Activated CD4-positive, alpha-beta T cell treated with anti-CD3 and anti-CD28 coated beads, Interleukin-2, amount 10 ng/mL, durations not matched to agents 24 days and 14 days (primary cell): ENCODE measurements around the gene RAB4A. TPM values are rescaled to one million over a fixed set of nuclear protein-coding genes. Genes with fewer than 3 reads are reported as not detected.

ENCODE experiments used
- DNase-seq: peaks from one replicate; pipeline ENCODE4 v3.0.0; 2022
- H3K27ac Mint-ChIP-seq: one replicate; pipeline ENCODE4 v1.8.0; 2022; ENCODE audit warnings: mild to moderate bottlenecking, mixed read lengths
- H3K27me3 Mint-ChIP-seq: one replicate; pipeline ENCODE4 v1.8.0; 2022; ENCODE audit warnings: mixed read lengths
- H3K36me3 Mint-ChIP-seq: one replicate; pipeline ENCODE4 v1.8.0; 2022; ENCODE audit warnings: low read depth, mild to moderate bottlenecking, mixed read lengths
- H3K4me1 Mint-ChIP-seq: one replicate; pipeline ENCODE4 v1.8.0; 2021; ENCODE audit warnings: mixed read lengths
- H3K4me3 Mint-ChIP-seq: one replicate; pipeline ENCODE4 v1.8.0; 2022; ENCODE audit warnings: mild to moderate bottlenecking, moderate library complexity, mixed read lengths
- H3K9me3 Mint-ChIP-seq: one replicate; pipeline ENCODE4 v1.8.0; 2021; ENCODE audit warnings: mixed read lengths
- intact Hi-C: fragments of 100-400 bp; cut with micrococcal nuclease; formaldehyde crosslinking; loops from one replicate; pipeline ENCODE4 v1.15.1; 2023
- total RNA-seq: library from RNA; stranded (reverse); gene quantifications from 2 replicates; pipeline ENCODE4 v1.2.3, GENCODE V29; 2022

RAB4A gene
- total RNA-seq, 1 donor from 2014 or later: 34.8 TPM

DNA sequence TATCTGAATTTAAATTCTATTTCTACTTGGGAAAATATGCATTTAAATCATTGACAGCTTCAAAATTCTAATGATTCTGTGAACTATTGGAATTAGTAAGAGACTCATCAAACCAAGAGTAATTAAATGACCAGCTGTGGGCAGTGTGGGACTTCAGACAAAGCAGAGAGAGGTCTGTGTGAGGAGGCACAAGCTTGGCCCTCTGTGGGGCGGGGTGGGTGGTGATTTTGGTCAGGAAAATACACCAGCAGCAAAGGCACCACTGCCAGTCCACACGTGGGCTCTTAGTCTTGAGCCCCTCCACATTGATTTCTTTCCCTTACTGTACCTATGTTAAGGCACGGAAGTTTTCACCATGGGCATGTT is 39.2 kb upstream of the RAB4A start:
- intact Hi-C loops: no loop called here
- Mint-ChIP-seq H3K4me1 (peaks cover 12% of the 10 kb centered on the region), H3K36me3 (no peaks in the 10 kb centered on the region), H3K27ac (no peak overlapping the region), H3K9me3 (no peaks in the 10 kb centered on the region), H3K4me3 (no peak overlapping the region), H3K27me3 (peaks cover 30% of the 10 kb centered on the region)
- DNase-seq: no peak

DNA sequence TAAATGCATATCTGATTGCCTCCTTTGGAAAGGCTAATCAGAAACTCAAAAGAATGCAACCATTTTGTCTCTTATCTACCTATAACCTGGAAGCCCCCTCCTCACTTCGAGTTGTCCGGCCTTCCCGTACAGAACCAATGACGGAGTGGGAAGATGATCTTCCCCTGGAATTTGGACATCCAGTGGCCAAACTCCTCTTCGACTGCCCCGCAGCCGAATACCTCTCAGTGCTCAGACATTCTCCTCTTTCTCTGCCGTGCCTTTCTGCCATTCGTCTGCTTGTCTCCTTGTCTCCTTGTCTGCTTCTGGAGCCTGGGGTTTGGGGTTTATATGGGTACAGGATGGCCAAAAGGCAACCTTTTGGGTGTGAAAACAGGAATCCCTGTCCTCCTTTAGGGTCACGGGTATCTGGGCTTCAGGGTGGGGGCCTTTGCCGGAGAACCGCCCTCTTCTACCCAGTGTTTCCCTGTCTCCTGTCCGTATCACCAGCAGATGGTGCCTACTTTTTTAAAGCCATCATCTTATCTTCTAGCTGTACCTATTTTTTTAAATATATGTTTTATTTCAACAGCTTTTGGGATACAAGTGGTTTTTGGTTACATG is 35.9 kb upstream of the RAB4A start:
- H3K4me3 Mint-ChIP-seq: no peak overlapping the region
- DNase-seq: no peak
- H3K27ac Mint-ChIP-seq: no peak overlapping the region
- H3K9me3 Mint-ChIP-seq: no peaks in the 10 kb centered on the region
- intact Hi-C loops: no loop called here
- H3K36me3 Mint-ChIP-seq: no peaks in the 10 kb centered on the region
- peaks cover 6% of the 10 kb centered on the region for H3K4me1 Mint-ChIP-seq
- peaks cover 17% of the 10 kb centered on the region for H3K27me3 Mint-ChIP-seq

DNA sequence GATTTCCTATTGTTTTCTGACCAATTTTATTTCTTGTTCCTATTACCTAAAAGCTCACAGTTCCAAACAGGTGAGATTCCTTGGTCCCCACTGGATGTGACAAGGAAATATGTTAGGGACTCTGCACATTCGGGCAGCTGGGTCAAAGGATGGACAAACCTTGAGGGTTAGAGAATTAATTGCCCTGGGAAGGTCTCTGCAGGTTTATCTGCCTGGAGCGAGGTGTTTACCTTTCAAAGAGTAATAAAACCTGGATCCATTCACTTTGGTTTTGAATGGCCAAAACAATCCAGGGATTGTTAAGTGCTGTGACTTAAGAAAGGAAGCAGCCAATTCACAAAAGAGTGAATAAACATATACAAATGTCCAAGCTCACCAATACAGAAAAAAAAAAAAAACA is 33.6 kb upstream of the RAB4A start:
- no peaks in the 10 kb centered on the region for H3K36me3 Mint-ChIP-seq
- no peak for DNase-seq
- intact Hi-C loops: no loop called here
- no peak overlapping the region for H3K27ac Mint-ChIP-seq
- H3K9me3 Mint-ChIP-seq: peaks cover 6% of the 10 kb centered on the region
- H3K27me3 Mint-ChIP-seq: peaks cover 8% of the 10 kb centered on the region
- peaks cover 2% of the 10 kb centered on the region for H3K4me1 Mint-ChIP-seq
- H3K4me3 Mint-ChIP-seq: no peak overlapping the region

DNA sequence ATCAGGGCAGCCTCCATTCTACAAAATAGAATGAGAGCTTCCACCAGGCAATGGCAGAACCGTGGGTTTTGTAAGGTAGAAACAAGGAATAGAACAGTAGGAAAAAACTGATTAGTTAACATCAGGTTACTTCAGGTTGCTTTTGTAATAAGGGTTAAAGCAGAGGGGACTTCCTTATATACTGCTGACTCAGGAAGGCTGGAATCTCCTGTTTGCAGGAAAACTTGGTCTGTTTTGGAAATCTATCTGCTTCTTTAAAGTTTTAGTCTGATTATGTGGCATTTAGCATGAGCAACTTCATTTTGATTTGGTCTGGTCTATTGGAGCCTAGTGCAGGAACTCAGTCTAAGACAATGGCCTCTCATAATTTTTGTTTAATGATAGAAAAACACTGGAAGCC is 32.7 kb upstream of the RAB4A start:
- H3K27me3 Mint-ChIP-seq: peaks cover 5% of the 10 kb centered on the region
- H3K9me3 Mint-ChIP-seq: peaks cover 6% of the 10 kb centered on the region
- H3K36me3 Mint-ChIP-seq: no peaks in the 10 kb centered on the region
- no peak for DNase-seq
- no peak overlapping the region for H3K27ac Mint-ChIP-seq
- no peaks in the 10 kb centered on the region for H3K4me1 Mint-ChIP-seq
- intact Hi-C loops: no loop called here
- H3K4me3 Mint-ChIP-seq: no peak overlapping the region

DNA sequence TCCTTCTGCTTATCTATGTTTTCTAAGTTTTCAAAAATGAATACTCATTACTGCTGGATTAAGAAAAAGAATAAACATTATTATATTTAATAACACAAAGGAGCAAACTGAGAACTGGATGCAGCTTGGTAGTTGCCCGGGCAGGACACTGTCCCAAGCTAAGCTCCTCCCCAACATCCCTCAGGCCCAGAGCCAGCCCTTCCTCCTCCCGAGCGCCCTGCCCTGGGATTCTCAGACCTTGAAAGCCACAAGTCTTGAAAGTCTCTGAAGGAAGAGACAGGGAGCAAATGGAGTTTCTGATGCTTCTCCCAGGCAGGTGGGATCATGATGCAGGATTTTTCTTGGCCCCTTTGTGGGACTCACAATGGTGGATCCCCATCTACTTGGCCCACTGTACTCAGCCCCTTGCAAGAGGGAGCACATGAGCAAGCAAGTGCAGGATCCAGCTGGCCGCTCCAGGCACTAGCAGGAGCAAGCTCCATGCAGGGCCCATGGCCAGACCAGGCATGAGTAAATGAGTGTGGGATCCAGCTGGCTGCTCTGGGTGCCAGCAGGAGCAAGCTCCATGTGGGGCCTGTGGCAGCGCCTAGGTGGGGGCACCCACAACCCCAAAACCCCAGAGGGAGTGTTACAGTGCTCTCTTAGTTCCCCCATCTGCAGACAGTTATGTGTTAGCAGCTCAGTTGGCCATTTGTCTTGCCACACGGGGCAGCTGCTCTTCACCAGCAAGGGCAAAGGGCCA is 32.1 kb upstream of the RAB4A start:
- H3K4me3 Mint-ChIP-seq: no peak overlapping the region
- peaks cover 7% of the 10 kb centered on the region for H3K27me3 Mint-ChIP-seq
- no peak for DNase-seq
- no peak overlapping the region for H3K27ac Mint-ChIP-seq
- intact Hi-C loops: no loop called here
- no peaks in the 10 kb centered on the region for H3K4me1 Mint-ChIP-seq
- peaks cover 4% of the 10 kb centered on the region for H3K36me3 Mint-ChIP-seq
- peaks cover 11% of the 10 kb centered on the region for H3K9me3 Mint-ChIP-seq

DNA sequence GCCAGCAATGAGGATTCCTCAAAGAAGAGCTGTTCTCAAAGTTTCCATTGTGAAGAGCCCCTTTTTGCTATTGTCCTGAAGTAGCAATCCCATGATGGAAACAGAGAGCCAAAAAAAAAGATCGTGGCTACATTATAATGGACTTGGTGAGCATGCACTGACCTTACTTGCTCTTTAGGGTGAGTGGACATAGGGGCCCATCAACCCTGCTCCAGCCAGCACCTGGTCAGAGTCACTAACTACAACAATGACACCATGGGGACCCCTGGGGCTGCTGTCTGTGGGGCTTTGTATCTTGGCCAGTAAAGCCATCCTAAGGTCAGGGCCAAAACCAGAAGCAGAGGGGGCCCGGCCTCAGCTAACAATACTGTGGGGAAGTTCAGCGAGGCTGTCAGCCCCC is 30.4 kb upstream of the RAB4A start:
- Mint-ChIP-seq H3K9me3 (peaks cover 15% of the 10 kb centered on the region), H3K27ac (no peak overlapping the region), H3K36me3 (peaks cover 5% of the 10 kb centered on the region), H3K4me3 (no peak overlapping the region), H3K27me3 (peaks cover 7% of the 10 kb centered on the region), H3K4me1 (no peaks in the 10 kb centered on the region)
- no peak for DNase-seq
- intact Hi-C loops: no loop called here

DNA sequence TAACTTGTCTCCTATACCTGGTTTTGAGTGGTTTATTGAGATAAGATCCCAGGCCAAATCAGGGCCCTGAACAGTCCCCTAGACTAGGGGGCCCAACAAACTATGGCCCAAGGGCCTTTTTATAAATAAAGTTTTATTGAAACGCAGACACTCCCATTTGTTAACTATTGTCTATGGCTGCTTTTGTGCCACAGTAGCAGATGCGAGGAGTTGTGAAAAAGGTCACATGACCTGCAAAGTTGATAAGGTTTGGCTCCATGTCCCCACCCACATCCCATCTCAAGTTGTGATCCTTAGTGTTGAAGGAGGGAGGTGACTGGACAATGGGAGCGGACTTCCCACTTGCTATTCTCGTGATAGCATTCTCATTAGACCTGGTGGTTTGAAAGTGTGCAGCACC is 29.5 kb upstream of the RAB4A start:
- Mint-ChIP-seq H3K27me3 (peaks cover 9% of the 10 kb centered on the region), H3K36me3 (peaks cover 5% of the 10 kb centered on the region), H3K4me3 (no peak overlapping the region), H3K9me3 (peaks cover 15% of the 10 kb centered on the region), H3K4me1 (no peaks in the 10 kb centered on the region), H3K27ac (no peak overlapping the region)
- intact Hi-C loops: no loop called here
- no peak for DNase-seq

DNA sequence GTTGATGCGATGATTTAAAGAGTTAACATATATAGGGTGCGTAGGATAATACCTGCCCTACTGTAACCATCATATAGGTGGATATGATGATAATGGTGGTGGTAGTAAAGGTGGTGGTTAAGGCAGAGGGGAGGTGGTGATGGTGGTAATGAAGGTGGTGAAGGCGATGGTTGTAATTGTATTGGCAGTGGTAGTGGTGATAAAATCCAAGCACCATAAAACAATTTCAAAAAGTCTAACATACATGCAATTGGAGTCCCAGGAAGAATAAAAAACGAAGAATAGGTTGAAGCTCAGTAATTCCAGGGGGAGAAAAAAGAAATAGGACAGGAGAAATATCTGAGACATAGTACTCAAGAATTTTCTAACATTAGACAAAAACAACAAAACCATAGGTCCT is 27.3 kb upstream of the RAB4A start:
- peaks cover 15% of the 10 kb centered on the region for H3K9me3 Mint-ChIP-seq
- H3K4me3 Mint-ChIP-seq: no peak overlapping the region
- DNase-seq: no peak
- intact Hi-C loops: no loop called here
- peaks cover 5% of the 10 kb centered on the region for H3K36me3 Mint-ChIP-seq
- peaks cover under 1% of the 10 kb centered on the region for H3K4me1 Mint-ChIP-seq
- H3K27me3 Mint-ChIP-seq: peaks cover 8% of the 10 kb centered on the region
- no peak overlapping the region for H3K27ac Mint-ChIP-seq

DNA sequence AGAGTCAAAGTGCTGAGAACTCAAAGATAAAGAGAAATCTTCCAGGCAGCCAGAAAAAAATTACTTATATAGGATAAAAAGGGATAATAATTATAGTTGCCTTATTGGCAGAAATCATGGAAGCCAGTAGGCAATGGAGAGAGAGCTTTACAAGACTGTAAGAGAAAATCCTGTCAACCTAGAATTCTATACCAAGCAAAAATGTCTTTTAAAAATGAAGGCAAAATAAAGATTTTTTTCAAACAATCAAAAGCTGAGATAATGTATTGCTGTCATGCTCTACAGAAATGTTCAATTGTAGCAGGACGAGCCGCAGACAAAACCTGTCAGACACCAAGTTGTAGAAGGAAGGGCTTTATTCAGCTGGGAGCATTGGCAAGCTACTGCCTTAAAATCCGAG is 26.8 kb upstream of the RAB4A start:
- Mint-ChIP-seq H3K4me3 (no peak overlapping the region), H3K27ac (no peak overlapping the region), H3K9me3 (peaks cover 15% of the 10 kb centered on the region), H3K36me3 (peaks cover 5% of the 10 kb centered on the region), H3K27me3 (peaks cover 9% of the 10 kb centered on the region), H3K4me1 (peaks cover 5% of the 10 kb centered on the region)
- DNase-seq: no peak
- intact Hi-C loops: no loop called here

DNA sequence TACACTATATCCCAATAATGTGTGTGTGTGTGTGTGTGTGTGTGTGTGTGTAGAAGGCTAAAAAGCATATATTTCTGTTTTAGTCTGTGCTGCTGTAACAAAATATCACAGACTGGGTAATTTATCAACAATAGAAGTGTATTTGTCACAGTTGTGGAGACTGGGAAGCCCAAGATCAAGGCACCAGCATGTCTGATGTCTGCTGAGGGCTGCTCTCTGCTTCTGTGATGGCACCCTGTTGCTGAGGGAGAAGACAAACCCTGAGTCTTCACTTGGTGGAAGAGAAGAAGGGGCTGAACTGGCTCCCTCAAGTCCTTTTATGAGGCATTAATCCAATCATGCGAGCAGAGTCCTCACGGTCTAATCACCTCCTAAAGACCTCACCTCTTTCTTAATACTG is 23.0 kb upstream of the RAB4A start:
- H3K4me3 Mint-ChIP-seq: no peak overlapping the region

DNA sequence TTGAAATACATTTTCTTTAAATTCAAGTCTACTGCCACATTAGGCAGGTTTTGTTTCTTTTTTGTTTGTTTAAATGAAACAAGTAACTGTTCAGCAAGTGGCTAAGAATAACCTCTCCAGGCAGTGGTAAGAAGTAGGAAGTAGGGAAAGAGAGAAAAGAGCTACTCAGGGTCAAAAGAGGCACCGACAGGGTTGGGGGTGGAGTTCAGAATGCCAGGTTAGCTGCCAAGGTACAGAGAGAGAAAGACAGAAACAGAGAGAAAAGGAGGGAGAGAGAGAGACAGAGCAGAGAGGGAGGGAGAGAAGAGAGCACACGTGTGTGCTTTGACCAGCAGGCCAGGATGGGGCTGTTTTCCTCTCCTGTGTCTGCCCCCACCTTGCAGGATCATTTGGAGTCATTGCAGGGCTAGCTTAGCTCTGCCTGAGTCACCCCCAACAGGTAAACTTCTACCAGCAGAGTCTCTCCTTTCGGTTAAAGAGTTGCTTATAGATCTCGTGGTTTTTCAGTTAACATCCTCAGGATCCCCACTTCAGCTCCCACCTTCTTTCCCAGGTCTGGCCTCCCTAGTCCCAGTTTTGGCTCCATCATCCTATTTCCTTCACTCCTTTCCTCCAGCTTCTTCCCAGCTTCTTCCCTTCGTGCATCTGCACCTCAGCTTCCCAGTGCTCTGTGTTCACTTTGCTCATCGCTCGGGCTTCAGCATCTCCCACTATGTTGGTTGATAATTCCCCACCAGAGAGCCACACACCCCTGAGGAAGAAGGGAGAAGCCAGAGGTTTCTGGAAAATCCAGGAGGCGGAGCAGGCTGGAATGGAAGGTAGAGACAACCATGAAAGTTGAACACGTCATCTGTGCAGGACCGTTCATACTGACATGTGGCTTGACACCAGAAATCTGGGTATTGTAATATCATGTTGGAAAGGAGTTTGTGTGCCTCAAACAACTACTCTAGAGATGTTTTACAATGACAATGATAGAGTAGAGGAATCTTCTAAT is 21.8 kb upstream of the RAB4A start:
- intact Hi-C loops: no loop called here

More for the DNA sequence above, 23.0 kb upstream of the RAB4A start:
- Mint-ChIP-seq H3K27ac (no peak overlapping the region), H3K9me3 (peaks cover 9% of the 10 kb centered on the region), H3K36me3 (peaks cover 5% of the 10 kb centered on the region), H3K4me1 (peaks cover 22% of the 10 kb centered on the region), H3K27me3 (peaks cover 12% of the 10 kb centered on the region)
- intact Hi-C loops: no loop called here
- no peak for DNase-seq

DNA sequence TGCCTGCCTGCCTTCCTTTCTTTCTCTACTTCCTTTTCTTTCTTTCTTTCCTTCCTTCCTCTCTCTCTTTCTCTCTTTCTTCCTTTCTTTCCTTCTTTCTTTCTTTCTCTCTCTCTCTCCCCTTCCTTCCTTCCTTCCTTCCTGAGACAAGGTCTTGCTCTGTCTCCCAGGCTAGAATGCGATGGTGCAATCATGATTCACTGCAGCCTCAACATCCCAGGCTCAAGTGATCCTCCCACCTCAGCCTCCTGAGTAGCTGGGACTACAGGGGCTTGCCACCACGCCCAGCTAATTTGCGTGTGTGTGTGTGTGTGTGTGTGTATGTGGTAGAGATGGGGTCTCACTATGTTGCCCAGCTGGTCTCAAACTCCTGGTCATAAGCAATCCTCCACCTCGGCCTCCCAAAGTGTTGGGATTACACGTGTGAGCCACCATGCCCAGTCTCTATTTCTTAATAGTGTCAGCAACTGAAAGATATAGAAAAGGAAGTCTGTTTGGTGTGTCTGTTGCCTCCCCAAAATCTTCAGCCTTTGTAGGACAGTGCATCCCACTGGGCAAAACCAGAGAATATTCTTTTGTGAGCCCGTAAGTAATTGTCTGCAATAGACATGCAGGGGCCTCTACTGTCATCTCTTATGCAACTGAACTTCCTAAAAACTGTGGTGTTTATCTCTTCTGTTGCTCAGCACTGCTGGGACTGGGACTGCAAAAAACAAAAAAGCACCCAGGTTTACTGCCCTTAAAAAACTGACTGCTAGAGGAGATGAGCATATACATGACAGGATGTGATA is 20.9 kb upstream of the RAB4A start:
- Mint-ChIP-seq H3K9me3 (no peaks in the 10 kb centered on the region), H3K27me3 (peaks cover 8% of the 10 kb centered on the region), H3K36me3 (no peaks in the 10 kb centered on the region), H3K4me1 (peaks cover 35% of the 10 kb centered on the region), H3K27ac (peak overlapping the region; percentile 7), H3K4me3 (no peak overlapping the region)
- DNase-seq: no peak
- intact Hi-C loops: no loop called here

More for the DNA sequence above, 21.8 kb upstream of the RAB4A start:
- no peak overlapping the region for H3K27ac Mint-ChIP-seq
- H3K4me3 Mint-ChIP-seq: no peak overlapping the region
- peaks cover 31% of the 10 kb centered on the region for H3K4me1 Mint-ChIP-seq
- peaks cover 8% of the 10 kb centered on the region for H3K27me3 Mint-ChIP-seq
- no peak for DNase-seq
- H3K36me3 Mint-ChIP-seq: no peaks in the 10 kb centered on the region
- peaks cover 4% of the 10 kb centered on the region for H3K9me3 Mint-ChIP-seq

DNA sequence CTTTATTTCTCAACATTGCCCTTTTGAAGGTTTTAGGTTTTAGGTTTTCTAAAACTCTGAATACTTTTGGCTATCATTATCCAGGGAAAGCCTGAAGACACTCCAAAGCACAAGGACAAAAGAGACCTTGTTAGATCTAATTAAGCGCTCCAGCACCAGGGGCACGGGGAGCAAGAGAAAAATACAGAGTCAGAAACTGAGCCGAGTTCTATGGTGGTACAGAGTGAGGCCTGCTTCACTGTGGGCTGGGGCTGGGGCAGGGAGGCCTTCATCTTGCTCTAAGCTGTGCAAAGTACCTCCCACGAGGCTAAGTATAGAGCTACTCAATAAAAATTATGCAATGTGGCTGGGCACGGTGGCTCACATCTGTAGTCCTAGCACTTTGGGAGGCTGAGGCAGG is 19.7 kb upstream of the RAB4A start:
- peaks cover 41% of the 10 kb centered on the region for H3K4me1 Mint-ChIP-seq

More for the DNA sequence above, 19.7 kb upstream of the RAB4A start:
- Mint-ChIP-seq H3K36me3 (no peaks in the 10 kb centered on the region), H3K4me3 (no peak overlapping the region), H3K9me3 (no peaks in the 10 kb centered on the region), H3K27ac (no peak overlapping the region), H3K27me3 (peaks cover 11% of the 10 kb centered on the region)
- intact Hi-C loops: no loop called here
- DNase-seq: no peak
